Measurements from ENCODE around the gene IFNE.

Gene IFNE

GRCh38 chr9:21482213-21482612 is at the start of gene IFNE:
IFNE (minus strand) TSS chr9:21482313; CDS start chr9:21481694, 619 bp downstream.
- no peak for DNase-seq (ENCODE audit: low spot score)

- no peak for DNase-seq (ENCODE audit: low spot score)
These were observed 46.2 kb upstream of the IFNE start for GRCh38 chr9:21528123-21528808.

DNA sequence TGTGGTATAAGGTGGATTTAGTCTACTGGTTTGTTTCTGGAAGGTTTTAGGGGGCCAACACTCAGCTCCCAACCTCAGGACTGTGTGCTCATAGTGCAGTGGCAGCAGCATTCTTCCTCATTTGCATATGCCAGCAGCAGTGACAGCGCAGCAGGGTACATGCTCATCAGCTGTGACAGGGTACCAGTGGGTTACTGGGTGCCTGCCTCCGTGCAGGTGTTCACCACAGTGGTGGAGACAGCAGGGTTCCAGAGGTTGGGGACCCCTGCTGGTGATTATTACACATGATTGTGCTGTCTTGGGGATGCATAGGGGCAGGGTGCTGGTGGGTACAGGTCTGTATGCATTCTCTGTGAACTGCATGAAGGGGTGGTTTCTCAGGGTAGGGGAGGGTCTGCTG is 45.5 kb upstream of the IFNE start:
- DNase-seq (ENCODE audit: low spot score) = peak; percentile 73

DNA sequence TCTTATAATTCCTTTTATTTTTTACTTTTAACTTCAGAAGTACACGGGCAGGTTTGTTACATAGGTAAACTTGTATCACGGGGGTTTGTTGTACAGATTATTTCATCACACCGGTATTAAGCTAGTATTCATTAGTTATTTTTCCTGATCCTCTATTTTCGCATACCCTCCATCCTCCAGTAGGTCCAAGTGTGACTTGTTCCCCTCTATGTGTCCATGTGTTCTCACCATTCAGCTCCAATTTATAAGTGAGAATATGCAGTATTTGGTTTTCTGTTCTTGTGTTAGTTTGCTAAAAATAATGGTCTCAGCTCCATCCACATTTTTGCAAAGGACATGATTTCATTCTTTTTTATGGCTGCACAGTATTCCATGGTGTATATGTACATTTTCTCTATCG is 43.1 kb upstream of the IFNE start:
- no peak for DNase-seq (ENCODE audit: low spot score)

GRCh38 chr9:21524099-21524830 is 42.2 kb upstream of the IFNE start:
- DNase-seq (ENCODE audit: low spot score) = no peak

- DNase-seq (ENCODE audit: low spot score) = no peak
These were observed 41.2 kb upstream of the IFNE start for GRCh38 chr9:21523021-21524014.

DNA sequence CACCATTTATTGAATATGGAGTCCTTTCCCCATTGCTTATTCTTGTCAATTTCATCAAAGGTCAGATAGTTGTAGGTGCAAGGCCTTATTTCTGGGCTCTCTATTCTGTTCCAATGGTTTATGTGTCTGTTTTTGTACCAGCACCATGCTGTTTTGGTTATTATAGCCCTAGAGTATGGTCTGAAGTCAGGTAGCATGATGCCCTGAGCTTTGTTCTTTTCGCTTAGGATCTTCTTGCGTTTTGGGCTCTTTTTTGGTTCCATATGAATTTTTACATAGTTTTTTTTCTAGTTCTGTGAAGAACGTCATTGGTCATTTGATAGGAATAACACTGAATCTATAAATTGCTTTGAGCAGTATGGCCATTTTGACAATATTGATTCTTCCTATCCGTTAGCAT is 40.2 kb upstream of the IFNE start:
- no peak for DNase-seq (ENCODE audit: low spot score)

- DNase-seq (ENCODE audit: low spot score) = no peak
These were observed 39.3 kb upstream of the IFNE start for GRCh38 chr9:21521448-21521847.

DNA sequence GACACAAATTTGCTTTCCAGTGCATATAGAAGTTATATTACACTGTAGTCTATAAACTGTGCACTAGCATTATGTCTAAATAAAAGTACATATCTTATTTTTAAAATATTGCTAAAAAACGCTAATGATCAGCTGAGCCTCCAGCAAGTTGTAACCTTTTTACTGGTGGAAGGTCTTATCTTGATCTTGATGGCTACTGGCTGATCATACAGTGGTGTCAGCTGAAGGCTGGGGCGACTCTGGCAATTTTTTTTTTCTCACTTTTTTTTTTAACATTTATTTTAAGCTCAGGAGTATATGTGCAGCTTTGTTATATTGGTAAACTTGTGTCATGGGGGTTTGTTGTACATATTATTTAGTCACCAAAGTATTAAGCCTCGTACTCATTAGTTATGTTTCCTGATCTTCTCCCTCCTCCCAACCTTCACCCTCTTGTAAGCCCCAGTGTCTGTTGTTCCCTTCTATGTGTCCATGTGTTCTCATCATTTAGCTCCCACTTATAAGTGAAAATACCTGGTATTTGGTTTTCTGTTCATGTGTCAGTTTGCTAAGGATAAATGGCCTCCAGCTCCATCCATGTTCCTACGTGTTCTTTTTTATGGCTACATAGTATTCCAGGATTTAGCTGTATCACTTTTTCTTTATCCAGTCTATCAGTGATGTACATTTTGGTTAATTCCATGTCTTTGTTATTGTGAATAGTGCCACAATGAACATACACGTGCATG is 38.6 kb upstream of the IFNE start:
- DNase-seq (ENCODE audit: low spot score) = no peak

GRCh38 chr9:21519855-21520434 is 37.8 kb upstream of the IFNE start:
- no peak for DNase-seq (ENCODE audit: low spot score)

- no peak for DNase-seq (ENCODE audit: low spot score)
These were observed 34.7 kb upstream of the IFNE start for GRCh38 chr9:21516796-21517195.

DNA sequence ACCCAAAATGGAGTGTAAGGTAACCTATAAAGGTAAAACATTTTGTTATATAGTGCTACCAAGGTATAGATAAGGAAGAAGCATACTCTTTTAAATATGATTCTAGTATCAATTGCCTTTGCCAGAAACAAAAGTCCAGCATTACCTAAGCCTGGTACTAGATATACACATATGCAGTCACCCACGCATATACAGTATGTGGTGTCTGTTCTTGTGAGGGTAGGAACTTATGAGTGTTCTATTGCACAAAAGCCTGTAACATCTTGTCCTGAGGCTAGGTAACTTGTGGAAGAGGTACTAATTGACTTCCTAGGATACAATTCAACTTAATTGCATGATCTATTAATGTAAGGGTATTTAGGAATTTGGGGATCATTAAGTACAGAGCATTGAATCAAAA is 31.3 kb upstream of the IFNE start:
- DNase-seq (ENCODE audit: low spot score) = no peak

- no peak for DNase-seq (ENCODE audit: low spot score)
These were observed 28.7 kb upstream of the IFNE start for GRCh38 chr9:21510806-21511205.

DNA sequence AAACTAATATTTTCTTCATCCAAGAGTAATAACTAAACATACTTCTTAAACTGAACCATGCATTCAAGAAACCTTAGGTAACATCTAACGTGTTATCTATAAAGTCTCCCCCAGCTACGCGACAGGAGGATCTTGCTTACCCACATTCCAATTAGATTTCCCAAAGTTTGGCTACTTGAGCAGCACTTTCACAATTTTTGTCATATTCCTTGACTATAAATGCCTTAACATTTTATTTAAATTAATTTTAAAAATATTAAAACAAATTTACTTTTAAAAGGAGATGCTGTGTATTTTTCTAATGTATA is 25.3 kb upstream of the IFNE start:
- no peak for DNase-seq (ENCODE audit: low spot score)

DNA sequence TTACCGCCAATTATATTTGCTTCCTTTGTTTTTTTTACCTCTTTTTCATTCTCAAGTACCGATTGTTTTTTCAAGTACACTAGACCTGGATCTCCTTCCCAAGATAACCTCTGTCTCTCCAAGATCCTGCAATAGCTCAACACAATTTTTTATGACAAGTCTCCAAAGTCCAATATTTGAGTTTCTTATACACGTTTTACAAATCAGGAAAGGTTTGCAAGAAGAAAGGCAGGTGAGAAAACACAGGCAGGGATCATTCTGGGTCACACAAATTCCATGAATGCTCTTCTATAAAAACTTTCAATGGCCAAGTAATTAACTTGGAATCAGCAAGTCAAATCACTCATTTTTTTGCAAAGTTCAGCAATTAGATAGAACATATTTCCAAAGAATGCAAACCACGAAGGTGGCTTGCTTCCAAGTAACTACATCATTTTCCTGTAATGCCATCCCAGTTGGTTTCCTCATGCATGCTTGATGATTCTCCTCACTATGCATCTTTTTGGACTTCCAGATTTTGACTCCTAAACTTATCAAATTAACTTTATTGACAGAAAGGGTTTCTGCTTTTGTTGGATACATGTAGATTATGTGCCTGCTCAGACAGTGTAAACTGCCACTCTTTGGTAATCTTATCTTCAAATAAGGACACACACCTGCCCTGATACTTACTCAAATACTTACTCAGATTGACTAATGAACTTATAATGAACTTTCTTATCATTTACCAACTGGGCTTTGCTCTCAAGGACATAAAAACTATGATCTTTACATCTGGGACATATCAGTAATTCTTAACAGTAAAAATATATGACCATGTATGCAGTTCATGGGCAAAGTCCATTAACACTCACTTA is 24.7 kb upstream of the IFNE start:
- no peak for DNase-seq (ENCODE audit: low spot score)

DNA sequence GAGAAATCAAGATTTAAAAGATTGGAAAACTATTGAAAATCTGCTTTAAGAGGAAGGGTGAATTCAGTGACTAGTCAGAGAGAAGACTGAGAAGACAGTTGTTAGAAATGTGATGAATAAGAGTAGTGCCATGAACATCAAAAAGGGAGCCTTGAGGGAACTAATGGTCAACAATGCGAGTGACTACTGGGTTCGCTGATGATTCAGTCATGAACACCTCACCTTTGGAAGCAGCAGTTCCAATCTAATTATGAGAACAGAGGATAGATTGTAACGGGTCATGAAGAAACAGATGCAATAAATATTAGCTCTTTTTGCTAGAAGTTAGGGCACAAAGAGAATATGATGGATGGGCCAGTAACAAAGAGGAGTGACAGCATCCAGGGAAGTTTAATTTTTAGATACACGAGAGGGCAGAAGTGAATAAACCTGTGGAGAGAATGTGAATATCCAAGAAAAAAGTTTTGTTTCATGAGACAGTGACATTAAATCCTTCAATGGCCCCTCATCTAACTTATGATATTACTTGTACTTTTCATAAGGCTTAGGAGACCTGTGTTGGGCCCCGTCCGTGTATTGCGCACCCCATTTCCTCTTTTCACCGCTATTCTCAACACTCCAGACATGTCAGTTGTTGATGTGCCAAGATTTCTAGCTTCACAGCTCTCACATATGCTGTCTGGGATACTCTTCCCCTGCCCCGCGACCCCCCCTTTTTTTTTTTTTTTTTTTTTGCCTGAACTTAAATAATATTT is 23.5 kb upstream of the IFNE start:
- DNase-seq (ENCODE audit: low spot score) = no peak

GRCh38 chr9:21504894-21505293 is 22.8 kb upstream of the IFNE start:
- no peak for DNase-seq (ENCODE audit: low spot score)

- no peak for DNase-seq (ENCODE audit: low spot score)
These were observed 22.0 kb upstream of the IFNE start for GRCh38 chr9:21504113-21504512.

DNA sequence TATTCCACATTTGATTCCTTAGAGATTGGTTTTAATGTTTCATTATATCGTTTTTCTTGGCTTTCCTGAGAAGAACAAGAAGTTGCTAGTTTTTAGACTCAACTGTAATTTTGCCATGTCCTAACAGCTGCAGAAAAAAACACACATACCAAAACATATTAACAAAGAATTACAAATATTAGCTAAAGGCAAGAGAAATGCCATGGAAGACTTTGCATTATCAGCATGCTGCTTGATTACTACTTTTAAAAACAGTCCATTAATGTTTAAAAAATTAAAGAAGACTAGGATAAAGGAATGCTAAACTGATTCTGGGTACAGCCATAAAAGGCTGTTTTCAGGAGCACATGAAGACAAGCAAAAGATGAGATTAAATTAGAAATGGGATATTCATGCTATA is 20.5 kb upstream of the IFNE start:
- DNase-seq (ENCODE audit: low spot score) = no peak

DNA sequence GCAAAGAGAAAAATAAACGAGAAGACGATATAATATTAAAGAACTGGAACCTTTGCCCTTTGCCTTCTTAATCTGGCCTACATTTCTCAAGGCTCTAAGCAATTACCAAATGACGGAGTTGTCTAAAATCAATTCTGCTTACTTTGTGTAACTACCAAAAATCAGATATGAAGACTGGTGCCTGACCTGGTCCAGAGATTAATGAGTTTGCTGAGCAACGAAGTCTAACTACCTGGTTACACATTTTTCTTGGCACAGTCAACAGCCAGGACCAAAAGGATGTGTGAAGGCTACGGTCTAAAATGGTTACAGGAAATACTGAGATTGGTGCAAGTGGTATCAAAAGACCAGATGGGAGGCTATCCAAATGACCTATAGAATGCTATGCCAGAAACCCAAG is 17.8 kb upstream of the IFNE start:
- DNase-seq (ENCODE audit: low spot score) = no peak
